Naive B cell (primary cell): Measurements from ENCODE around the gene B3GNT3. TPM values are rescaled to one million over a fixed set of nuclear protein-coding genes. Genes with fewer than 3 reads are reported as not detected.
"Not testable (repeated sequence)": the region's sequence is repeated elsewhere in the genome, so short reads cannot be mapped to it uniquely, and the experiment has no call there.

ENCODE experiments used
- ATAC-seq, 2 donors: fragments of 150-1000 bp; cut with Tn5 transposase; 2 replicates each; pipeline ENCODE4 v1.10.0; 2021; ENCODE audit warnings: low read depth in 2 of 2, mild to moderate bottlenecking in 2 of 2, moderate library complexity in 2 of 2
- DNase-seq: peaks from one replicate; pipeline ENCODE4 v3.0.0; 2022
- H3K27ac Mint-ChIP-seq, 6 donors: one replicate each; pipeline ENCODE4 v1.8.0; 2020 to 2022; ENCODE audit warnings: mild to moderate bottlenecking in 6 of 6, mixed read lengths in 6 of 6, moderate library complexity in 5 of 6, inconsistent platforms in 2 of 6
- H3K27me3 Mint-ChIP-seq, 3 donors: one replicate each; pipeline ENCODE4 v1.8.0; 2021 to 2022; ENCODE audit warnings: mixed read lengths in 3 of 3, mild to moderate bottlenecking in 1 of 3
- H3K36me3 Mint-ChIP-seq, 2 donors: one replicate each; pipeline ENCODE4 v1.8.0; 2020 to 2022; ENCODE audit warnings: mixed read lengths in 2 of 2, inconsistent platforms in 1 of 2, mild to moderate bottlenecking in 1 of 2
- H3K4me1 Mint-ChIP-seq, 3 donors: one replicate each; pipeline ENCODE4 v1.8.0; 2020 to 2022; ENCODE audit warnings: mixed read lengths in 3 of 3, inconsistent platforms in 1 of 3, mild to moderate bottlenecking in 1 of 3, moderate library complexity in 1 of 3
- H3K4me3 Mint-ChIP-seq, 8 donors: one replicate each; pipeline ENCODE4 v1.8.0; 2020 to 2022; ENCODE audit warnings: mild to moderate bottlenecking in 8 of 8, mixed read lengths in 8 of 8, moderate library complexity in 8 of 8, inconsistent platforms in 2 of 8
- H3K9me3 Mint-ChIP-seq, 7 donors: one replicate each; pipeline ENCODE4 v1.8.0; 2020 to 2022; ENCODE audit warnings: mixed read lengths in 7 of 7, mild to moderate bottlenecking in 5 of 7, inconsistent platforms in 2 of 7, moderate library complexity in 1 of 7
- polyA plus RNA-seq, 6 donors: library from polyadenylated mRNA; unstranded; fragments of 300-500 nt; fragmentation: Illumina TruSeq; gene quantifications; one replicate each; pipeline ENCODE4 v1.2.3, GENCODE V29; 2021; ENCODE audit warnings: low read depth in 6 of 6

The B3GNT3 gene
- polyA plus RNA-seq, 6 donors from 2014 or later: not detected

- peak overlapping the region; percentile 98 to 100 (median 100) for H3K27ac Mint-ChIP-seq
- H3K27me3 Mint-ChIP-seq: no peaks in the 10 kb centered on the region
- DNase-seq: peak; percentile 94
- peaks cover 40 to 64% (median 55%) of the 10 kb centered on the region in 3 donors for H3K4me1 Mint-ChIP-seq
- no peaks in the 10 kb centered on the region for H3K9me3 Mint-ChIP-seq
- peaks cover 7 to 23% of the 10 kb centered on the region in 2 donors for H3K36me3 Mint-ChIP-seq
- H3K4me3 Mint-ChIP-seq: peak overlapping the region; percentile 36 to 94 (median 72)
- ATAC-seq: peak; percentile 92
Measured at GRCh38 chr19:17775991-17776803, 18.7 kb upstream of the B3GNT3 start.

- not testable (repeated sequence) for H3K9me3 Mint-ChIP-seq, ATAC-seq, DNase-seq, H3K27me3 Mint-ChIP-seq
- Mint-ChIP-seq H3K36me3 (peaks cover 0 to 24% of the 10 kb centered on the region in 2 donors), H3K27ac (peak overlapping the region; percentile 60 to 100 (median 99)), H3K4me1 (peaks cover 44 to 67% (median 51%) of the 10 kb centered on the region in 3 donors), H3K4me3 (peak overlapping the region in 5 of 8 donors; percentile 9 to 62 (median 47))
Measured at GRCh38 chr19:17777840-17778239, 17.1 kb upstream of the B3GNT3 start.

GRCh38 chr19:17778251-17778967 is 16.5 kb upstream of the B3GNT3 start:
- Mint-ChIP-seq H3K4me1 (peaks cover 44 to 64% (median 51%) of the 10 kb centered on the region in 3 donors), H3K36me3 (peaks cover 0 to 19% of the 10 kb centered on the region in 2 donors), H3K9me3 (no peaks in the 10 kb centered on the region), H3K4me3 (peak overlapping the region in 4 of 8 donors; percentile 23 to 65 (median 46)), H3K27me3 (no peaks in the 10 kb centered on the region), H3K27ac (peak overlapping the region; percentile 84 to 100 (median 96))
- no peak for DNase-seq
- ATAC-seq: peak in 1 of 2 donors; percentile 9

GRCh38 chr19:17778968-17779929 is 15.7 kb upstream of the B3GNT3 start:
- H3K36me3 Mint-ChIP-seq: peaks cover 0 to 18% of the 10 kb centered on the region in 2 donors
- no peaks in the 10 kb centered on the region for H3K9me3 Mint-ChIP-seq
- DNase-seq: no peak
- peak overlapping the region in 3 of 8 donors; percentile 42 to 69 (median 67) for H3K4me3 Mint-ChIP-seq
- H3K4me1 Mint-ChIP-seq: peaks cover 45 to 60% (median 56%) of the 10 kb centered on the region in 3 donors
- H3K27ac Mint-ChIP-seq: peak overlapping the region in 5 of 6 donors; percentile 92 to 99 (median 94)
- H3K27me3 Mint-ChIP-seq: no peaks in the 10 kb centered on the region
- no peak for ATAC-seq

GRCh38 chr19:17780781-17781180 is 14.2 kb upstream of the B3GNT3 start:
- Mint-ChIP-seq H3K9me3 (no peaks in the 10 kb centered on the region), H3K36me3 (peaks cover 0 to 17% of the 10 kb centered on the region in 2 donors), H3K27me3 (no peaks in the 10 kb centered on the region), H3K4me1 (peaks cover 39 to 51% (median 47%) of the 10 kb centered on the region in 3 donors), H3K27ac (peak overlapping the region in 3 of 6 donors; percentile 67 to 99 (median 79)), H3K4me3 (no peak overlapping the region)
- ATAC-seq (no peak), DNase-seq (no peak)

- not testable (repeated sequence) for H3K27me3 Mint-ChIP-seq, DNase-seq, H3K4me3 Mint-ChIP-seq, H3K9me3 Mint-ChIP-seq, ATAC-seq
- H3K4me1 Mint-ChIP-seq: peaks cover 21 to 28% (median 23%) of the 10 kb centered on the region in 3 donors
- peak overlapping the region in 4 of 6 donors; percentile 65 to 85 (median 72) for H3K27ac Mint-ChIP-seq
- H3K36me3 Mint-ChIP-seq: peaks cover 2 to 22% of the 10 kb centered on the region in 2 donors
Measured at GRCh38 chr19:17783721-17784120, 11.2 kb upstream of the B3GNT3 start.

- H3K4me1 Mint-ChIP-seq: peaks cover 19 to 29% (median 23%) of the 10 kb centered on the region in 3 donors
- H3K4me3 Mint-ChIP-seq: no peak overlapping the region
- H3K27me3 Mint-ChIP-seq: no peaks in the 10 kb centered on the region
- H3K36me3 Mint-ChIP-seq: peaks cover 8 to 29% of the 10 kb centered on the region in 2 donors
- DNase-seq (peak; percentile 70), ATAC-seq (peak; percentile 76 to 79)
- H3K27ac Mint-ChIP-seq: peak overlapping the region in 5 of 6 donors; percentile 60 to 86 (median 71)
- H3K9me3 Mint-ChIP-seq: peaks cover 0 to 2% (median 0%) of the 10 kb centered on the region in 7 donors
Measured at GRCh38 chr19:17784201-17785008, 10.5 kb upstream of the B3GNT3 start.

- H3K4me3 Mint-ChIP-seq: no peak overlapping the region
- no peaks in the 10 kb centered on the region for H3K27me3 Mint-ChIP-seq
- H3K36me3 Mint-ChIP-seq: peaks cover 8 to 27% of the 10 kb centered on the region in 2 donors
Measured at GRCh38 chr19:17787274-17787913, 7.5 kb upstream of the B3GNT3 start.

GRCh38 chr19:17788632-17789031 is 6.3 kb upstream of the B3GNT3 start:
- Mint-ChIP-seq H3K27me3 (peaks cover under 1 to 2% (median under 1%) of the 10 kb centered on the region in 3 donors), H3K9me3 (peaks cover 0 to 2% (median 0%) of the 10 kb centered on the region in 7 donors), H3K36me3 (peaks cover 8 to 23% of the 10 kb centered on the region in 2 donors), H3K4me3 (no peak overlapping the region), H3K4me1 (peaks cover 28 to 42% (median 32%) of the 10 kb centered on the region in 3 donors), H3K27ac (peak overlapping the region in 3 of 6 donors; percentile 60 to 65 (median 63))
- DNase-seq (no peak), ATAC-seq (no peak)

More at GRCh38 chr19:17787274-17787913, 7.5 kb upstream of the B3GNT3 start:
- peaks cover 27 to 40% (median 32%) of the 10 kb centered on the region in 3 donors for H3K4me1 Mint-ChIP-seq
- peaks cover 0 to 2% (median 0%) of the 10 kb centered on the region in 7 donors for H3K9me3 Mint-ChIP-seq
- ATAC-seq (no peak), DNase-seq (no peak)
- peak overlapping the region in 1 of 6 donors; percentile 63 for H3K27ac Mint-ChIP-seq

- H3K9me3 Mint-ChIP-seq: peaks cover 0 to 2% (median 0%) of the 10 kb centered on the region in 7 donors
- peaks cover 6 to 18% (median 16%) of the 10 kb centered on the region in 3 donors for H3K27me3 Mint-ChIP-seq
- peaks cover 8 to 14% of the 10 kb centered on the region in 2 donors for H3K36me3 Mint-ChIP-seq
- DNase-seq (no peak), ATAC-seq (peak; percentile 66 to 75)
- H3K4me1 Mint-ChIP-seq: peaks cover 34 to 43% (median 38%) of the 10 kb centered on the region in 3 donors
- peak overlapping the region in 2 of 8 donors; percentile 15 to 79 for H3K4me3 Mint-ChIP-seq
- peak overlapping the region in 4 of 6 donors; percentile 13 to 65 (median 40) for H3K27ac Mint-ChIP-seq
Measured at GRCh38 chr19:17790059-17790780, 4.7 kb upstream of the B3GNT3 start.

- Mint-ChIP-seq H3K36me3 (peaks cover 0 to 3% of the 10 kb centered on the region in 2 donors), H3K4me1 (peaks cover 26 to 46% (median 39%) of the 10 kb centered on the region in 3 donors), H3K4me3 (peak overlapping the region in 6 of 8 donors; percentile 14 to 83 (median 53)), H3K27ac (peak overlapping the region in 3 of 6 donors; percentile 4 to 74 (median 33)), H3K9me3 (no peaks in the 10 kb centered on the region), H3K27me3 (peaks cover 11 to 39% (median 17%) of the 10 kb centered on the region in 3 donors)
- DNase-seq (no peak), ATAC-seq (no peak)
Measured at GRCh38 chr19:17794412-17794730, 567 bp upstream of the B3GNT3 start.
